ENCODE measurements around the gene CSK.

GRCh38 chr15:74843891-74844299 is 62.0 kb downstream of the CSK start:
- TF ChIP-seq RFX5 (IDR thresholded peaks at IDR 0.05) (no peak), BHLHE40 (IDR thresholded peaks at IDR 0.05; ENCODE audit: low read depth, low read length) (no peak), NPAS2 (CRISPR knock-in tag; IDR thresholded peaks at IDR 0.05; ENCODE audit: borderline replicate concordance) (no peak), ZC3H11A (IDR thresholded peaks at IDR 0.05) (no peak), RNF2 (IDR thresholded peaks at IDR 0.05; ENCODE audit: borderline replicate concordance, low read depth) (no peak)
- TF ChIP-seq, protein P1, sequence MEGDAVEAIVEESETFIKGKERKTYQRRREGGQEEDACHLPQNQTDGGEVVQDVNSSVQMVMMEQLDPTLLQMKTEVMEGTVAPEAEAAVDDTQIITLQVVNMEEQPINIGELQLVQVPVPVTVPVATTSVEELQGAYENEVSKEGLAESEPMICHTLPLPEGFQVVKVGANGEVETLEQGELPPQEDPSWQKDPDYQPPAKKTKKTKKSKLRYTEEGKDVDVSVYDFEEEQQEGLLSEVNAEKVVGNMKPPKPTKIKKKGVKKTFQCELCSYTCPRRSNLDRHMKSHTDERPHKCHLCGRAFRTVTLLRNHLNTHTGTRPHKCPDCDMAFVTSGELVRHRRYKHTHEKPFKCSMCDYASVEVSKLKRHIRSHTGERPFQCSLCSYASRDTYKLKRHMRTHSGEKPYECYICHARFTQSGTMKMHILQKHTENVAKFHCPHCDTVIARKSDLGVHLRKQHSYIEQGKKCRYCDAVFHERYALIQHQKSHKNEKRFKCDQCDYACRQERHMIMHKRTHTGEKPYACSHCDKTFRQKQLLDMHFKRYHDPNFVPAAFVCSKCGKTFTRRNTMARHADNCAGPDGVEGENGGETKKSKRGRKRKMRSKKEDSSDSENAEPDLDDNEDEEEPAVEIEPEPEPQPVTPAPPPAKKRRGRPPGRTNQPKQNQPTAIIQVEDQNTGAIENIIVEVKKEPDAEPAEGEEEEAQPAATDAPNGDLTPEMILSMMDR (IDR thresholded peaks at IDR 0.05), result no peak
